T1000 (cell line): ENCODE results near the gene PIGM.

Experiments
- DNase-seq: peaks from one replicate; lab custom pipeline; 2025; ENCODE audit warnings: mixed read lengths; lab: John Stamatoyannopoulos, UW

Gene PIGM

DNA sequence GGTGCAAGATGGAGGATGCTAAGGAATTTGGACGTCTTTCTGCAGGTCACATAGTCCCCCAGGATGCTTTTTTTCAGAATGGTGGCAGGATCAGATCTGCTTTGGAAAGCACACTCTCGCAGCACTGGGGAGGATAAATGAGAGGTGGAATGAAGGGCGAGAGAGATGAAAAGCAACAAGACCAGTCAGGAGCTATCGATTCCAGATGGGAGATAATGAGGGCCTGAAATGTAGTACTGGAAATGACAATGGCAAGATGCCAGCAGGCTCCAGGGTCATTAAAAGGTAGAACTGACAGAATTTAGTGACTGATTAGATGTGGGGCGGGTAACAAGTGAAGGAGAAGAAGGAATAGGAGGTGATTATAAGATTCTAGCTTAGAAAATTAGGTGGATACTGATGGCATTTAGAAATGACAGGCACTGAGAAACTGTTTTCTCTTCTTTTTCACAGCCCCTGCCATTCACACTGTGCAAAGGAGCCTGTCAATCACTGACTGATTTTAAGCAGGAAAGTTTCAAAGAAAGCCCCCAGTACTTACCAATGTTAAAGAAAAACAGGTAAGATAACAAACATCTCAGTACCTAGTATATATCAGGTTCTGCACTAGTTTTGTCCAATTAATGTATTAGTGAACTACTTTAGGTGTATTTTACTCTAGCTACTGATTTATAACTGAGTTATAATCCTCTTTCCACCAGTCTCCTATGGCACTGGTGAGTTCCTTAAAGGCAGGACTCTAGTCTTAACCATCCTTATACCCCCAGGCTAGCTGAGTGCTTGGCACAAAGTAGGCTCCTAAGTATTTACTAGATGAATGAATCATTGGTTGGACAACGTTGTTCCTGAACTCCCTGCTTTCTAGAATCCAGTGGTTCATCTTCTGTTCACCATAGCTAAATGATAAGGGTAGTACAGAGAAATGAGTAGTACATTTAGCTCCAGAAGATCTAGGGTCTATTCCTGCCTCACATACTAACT, 9.2 kb downstream of the PIGM start:
- DNase-seq = no peak

GRCh38 chr1:160021376-160022074, 10.3 kb downstream of the PIGM start:
- DNase-seq = no peak

GRCh38 chr1:160020196-160020595, 11.6 kb downstream of the PIGM start:
- no peak for DNase-seq

DNA sequence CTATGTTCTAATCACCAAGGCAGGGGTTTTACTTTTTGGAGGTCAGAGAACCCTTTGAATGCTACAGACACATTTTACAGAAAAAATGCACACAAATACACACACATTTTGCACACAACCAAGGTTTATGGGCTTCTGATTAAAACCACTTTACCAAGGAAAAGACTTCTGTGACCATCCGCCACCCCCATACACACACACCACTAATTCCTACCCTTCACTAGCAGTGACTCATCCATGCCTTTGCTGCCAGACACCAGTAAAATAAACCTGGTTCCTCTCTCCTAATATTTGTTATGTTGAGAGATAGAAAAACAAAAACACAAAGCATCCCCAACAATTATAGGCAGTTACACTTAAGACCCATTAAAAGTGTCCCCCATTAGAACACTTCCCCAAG, 12.9 kb downstream of the PIGM start:
- DNase-seq = no peak

GRCh38 chr1:160018347-160018746, 13.4 kb downstream of the PIGM start:
- DNase-seq = no peak

DNA sequence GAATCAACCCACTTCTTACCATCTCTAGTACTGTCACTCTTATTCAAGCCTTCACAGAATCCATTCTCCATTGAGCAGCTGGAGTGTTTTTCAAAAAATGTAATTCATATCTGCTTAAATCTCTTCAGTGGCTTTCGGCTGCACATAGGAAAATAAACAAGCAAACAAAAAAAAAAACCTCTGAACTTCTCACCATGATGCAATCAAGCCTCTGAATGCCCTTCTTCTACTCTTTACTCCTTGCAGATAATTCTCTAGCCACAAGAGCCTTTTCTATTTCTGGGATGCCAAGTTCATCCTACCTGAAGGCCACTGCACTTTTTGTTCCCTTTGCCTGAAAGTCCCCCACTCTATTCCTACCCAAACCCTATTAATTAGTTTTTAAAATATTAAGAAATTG, 14.2 kb downstream of the PIGM start:
- DNase-seq = no peak

DNA sequence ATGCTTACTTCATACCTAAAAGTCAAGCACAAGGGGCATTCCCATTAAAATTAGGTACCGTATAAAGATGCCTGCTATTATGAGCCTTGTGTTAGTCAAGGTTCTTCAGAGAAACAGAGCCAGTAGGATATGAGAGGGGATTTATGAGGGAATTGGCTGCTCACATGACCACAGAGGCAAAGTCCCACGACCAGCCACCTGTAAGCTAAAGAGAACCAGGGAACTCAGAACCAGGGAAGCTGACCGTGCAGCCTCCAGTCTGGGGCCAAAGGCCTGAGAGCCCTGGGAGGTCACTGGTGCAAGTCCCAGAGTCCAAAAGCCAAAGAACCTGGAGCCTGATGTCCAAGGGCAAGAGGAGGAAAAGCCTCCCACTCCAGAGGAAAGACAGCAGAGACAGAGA, 20.0 kb downstream of the PIGM start:
- DNase-seq = no peak

- no peak for DNase-seq
These were observed 22.0 kb downstream of the PIGM start for GRCh38 chr1:160009801-160010200.

DNA sequence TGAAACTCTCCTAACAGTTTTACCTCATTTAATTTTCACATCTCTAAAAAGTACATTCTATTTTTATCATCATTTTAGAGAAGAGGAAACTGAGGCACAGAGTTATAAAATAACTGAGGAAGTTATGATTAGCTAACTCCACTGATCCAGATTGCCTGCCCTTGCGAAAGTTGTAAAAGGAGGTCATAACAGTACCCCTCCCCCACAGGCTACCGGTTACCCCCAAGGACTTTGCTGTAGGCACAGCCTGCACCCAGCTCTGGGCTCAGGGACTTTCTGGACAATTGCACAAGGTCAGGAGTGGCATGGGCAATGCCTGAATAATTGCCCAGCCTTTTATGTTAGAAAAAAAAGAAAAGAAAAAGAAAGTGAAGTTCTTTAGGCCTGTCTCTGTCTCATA, 22.7 kb downstream of the PIGM start:
- no peak for DNase-seq

DNA sequence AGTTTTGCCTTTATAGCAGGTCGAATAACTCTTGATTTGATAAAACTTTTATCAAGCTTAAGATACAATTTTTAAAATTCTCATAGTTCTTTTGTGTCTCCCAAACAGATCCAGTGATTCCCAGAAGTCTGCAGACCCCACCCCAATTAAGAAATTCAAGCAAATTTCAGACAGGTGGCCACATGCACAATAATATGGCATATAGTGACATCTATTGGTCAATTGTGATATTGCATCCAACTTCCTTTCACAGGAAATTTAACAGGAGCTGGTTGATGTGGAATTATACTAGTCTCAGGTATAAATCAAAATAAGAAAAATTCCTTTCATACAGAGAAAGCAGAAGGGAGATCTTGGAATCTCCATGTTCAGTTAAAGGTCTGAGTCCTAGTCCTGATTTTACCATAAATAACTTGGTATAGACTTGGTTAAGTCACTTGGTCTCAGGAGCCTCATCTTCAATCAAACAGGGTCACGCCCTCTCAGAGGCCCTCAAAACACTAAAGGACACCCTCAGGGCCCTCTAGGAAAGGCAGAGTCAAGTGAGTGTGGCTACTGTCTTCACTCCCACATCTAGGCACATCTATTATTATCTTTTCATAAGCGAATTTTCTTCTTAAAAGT, 24.1 kb downstream of the PIGM start:
- DNase-seq = no peak

- no peak for DNase-seq
These were observed 25.4 kb downstream of the PIGM start for GRCh38 chr1:160006312-160006940.

- no peak for DNase-seq
These were observed 26.7 kb downstream of the PIGM start for GRCh38 chr1:160005070-160005469.

DNA sequence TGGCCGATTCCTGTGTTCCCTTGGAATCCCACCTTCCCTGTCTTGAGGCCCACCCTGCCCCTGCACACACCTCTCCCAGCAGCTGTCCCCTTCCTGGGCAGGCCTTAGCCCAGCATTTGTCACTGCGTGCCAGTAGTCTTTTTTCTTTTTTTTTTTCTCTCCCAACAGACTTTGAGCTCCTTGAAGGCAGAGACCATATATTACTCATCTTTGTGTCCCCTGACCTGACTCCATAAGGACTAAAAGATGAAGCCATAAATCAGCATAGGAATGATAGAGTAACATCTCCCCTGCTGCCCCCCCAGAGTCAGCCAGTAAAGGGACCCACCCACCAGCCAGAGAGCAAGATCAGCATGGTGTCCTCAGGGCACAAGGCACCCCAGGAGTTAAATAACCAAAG, 27.4 kb downstream of the PIGM start:
- DNase-seq = no peak

- no peak for DNase-seq
These were observed 27.8 kb downstream of the PIGM start for GRCh38 chr1:160004001-160004400.

DNA sequence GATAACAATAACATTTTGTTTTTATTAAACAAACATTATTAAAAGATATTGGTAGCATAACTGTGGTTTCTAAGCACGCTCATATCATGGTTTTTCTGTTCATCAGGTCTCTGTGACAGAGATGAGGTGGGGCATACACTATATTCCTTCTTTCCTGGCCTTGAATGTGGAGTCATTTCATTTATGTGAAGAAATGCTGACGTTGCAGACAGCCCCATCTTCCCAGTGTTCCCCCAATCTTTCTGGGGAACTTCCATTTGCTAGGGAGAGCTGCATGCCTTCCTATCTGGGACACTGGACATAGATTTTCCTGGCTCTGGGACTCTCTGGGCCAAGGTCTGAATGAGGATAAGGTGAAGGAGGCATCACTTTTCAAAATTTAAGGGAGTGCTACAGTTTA, 30.4 kb downstream of the PIGM start:
- no peak for DNase-seq

GRCh38 chr1:159999204-159999603, 32.6 kb downstream of the PIGM start:
- no peak for DNase-seq

- DNase-seq = no peak
These were observed 35.1 kb downstream of the PIGM start for GRCh38 chr1:159996653-159997052.

GRCh38 chr1:159994896-159995295, 36.9 kb downstream of the PIGM start:
- no peak for DNase-seq

- no peak for DNase-seq
These were observed 37.9 kb downstream of the PIGM start for GRCh38 chr1:159993911-159994310.

DNA sequence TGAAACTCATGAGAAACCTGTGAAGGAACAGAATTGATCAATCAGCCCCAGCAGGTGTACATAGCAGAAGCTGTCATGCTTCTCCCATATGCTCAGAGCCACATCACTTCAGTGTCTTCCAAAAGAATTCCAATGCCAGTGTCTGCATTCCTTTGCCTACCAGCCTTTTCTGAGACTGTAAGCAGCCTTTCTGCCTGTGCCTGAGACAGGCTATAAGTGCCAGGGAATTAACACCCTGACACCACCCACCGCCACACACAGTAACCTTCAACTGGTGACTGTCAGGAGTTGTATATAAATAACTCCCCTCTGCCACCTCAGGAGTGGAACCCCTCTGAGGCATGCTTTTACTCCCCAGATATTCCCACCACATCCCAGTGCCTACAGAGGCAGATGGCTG, 39.6 kb downstream of the PIGM start:
- no peak for DNase-seq

GRCh38 chr1:159991513-159991912, 40.3 kb downstream of the PIGM start:
- DNase-seq = no peak

DNA sequence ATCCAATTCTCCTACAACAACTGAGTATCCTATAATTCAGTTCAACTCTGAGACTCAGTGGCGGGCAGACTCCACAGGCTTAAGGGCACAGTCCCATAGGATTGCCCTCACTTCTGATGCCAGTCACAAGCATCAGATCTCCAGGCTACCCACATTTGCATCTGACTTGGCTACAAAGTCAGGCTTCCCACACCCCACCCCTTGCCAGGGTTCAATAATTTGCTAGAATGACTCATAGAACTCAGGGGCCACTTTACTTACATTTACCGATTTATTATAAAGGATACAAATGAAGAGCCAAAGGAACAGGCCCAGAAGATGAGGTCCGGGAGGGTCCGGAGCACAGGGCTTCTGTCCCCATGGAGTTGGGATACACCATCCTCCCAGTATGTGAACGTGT, 41.8 kb downstream of the PIGM start:
- no peak for DNase-seq
